ENCODE results near the gene QARS1.

Gene QARS1

DNA sequence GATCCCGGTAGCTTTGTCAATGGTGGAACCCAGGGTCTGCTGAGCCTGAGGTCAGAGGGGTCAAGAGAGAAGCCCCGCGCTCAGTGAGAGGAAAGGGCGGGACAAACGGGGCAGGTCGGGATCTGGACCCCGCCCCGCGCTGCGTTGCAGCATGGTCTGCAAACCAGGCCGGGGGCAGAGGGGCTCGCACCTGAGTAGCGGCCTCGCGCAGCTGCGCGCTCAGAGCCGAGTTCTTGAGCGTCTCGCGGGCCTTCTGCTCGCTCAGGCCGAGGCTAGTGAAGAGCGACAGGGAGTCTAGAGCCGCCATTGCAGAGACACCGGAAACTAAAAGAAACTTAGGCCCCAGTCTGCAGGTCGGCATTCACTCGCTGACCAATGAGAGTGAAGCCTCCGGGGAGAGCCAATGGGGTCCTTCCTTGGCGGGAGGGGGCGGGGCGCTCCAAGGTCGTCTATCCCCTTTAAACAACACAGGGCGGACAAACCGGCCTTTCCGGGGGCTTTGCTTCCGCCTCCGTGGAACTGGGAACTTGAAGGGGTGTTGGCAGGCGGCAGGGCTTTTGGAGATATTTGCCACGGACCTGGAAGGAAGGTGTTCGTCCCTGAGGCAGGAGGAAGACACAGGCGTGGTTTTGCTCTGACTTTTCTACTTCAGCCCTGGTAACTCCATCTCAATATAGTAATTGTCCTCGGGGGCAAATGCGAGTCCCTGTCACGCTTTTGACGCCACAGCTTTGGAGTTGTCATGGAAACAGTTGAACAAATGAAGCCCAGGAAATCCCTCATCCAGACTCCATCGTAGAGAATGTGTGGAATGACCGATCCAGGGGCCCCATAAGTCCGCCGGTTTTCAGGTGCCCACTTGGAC, at the start of gene QARS1:
Gene QARS1 (minus strand): TSS at position 331 of the 865 bp plus-strand sequence. CDS start 24 bp downstream, at position 307.
- peak within 1 kb of the TSS; percentile 70 for H3K27ac ChIP-seq (ENCODE audit: low read depth, low read length)
- peak within 1 kb of the TSS; percentile 92 to 94 for H3K9ac ChIP-seq (ENCODE audit: low read depth in 1 of 2, low read length in 2 of 2)
- no peaks in the 10 kb centered on the region for H3K27me3 ChIP-seq (ENCODE audit: control insufficient read depth in 1 of 2, insufficient read depth in 2 of 2, low read length in 2 of 2)
- H3K9me3 ChIP-seq (ENCODE audit: control insufficient read depth in 1 of 2, low read length in 2 of 2) = no peaks in the 10 kb centered on the region
- peak within 1 kb of the TSS; percentile 91 to 97 for H3K4me3 ChIP-seq (ENCODE audit: low read depth in 1 of 2, low read length in 2 of 2)
- peaks cover 38 to 48% of the 10 kb centered on the region in 2 donors for H3K36me3 ChIP-seq (ENCODE audit: control insufficient read depth in 1 of 2, insufficient read depth in 2 of 2, low read length in 2 of 2)
- H3K4me1 ChIP-seq (ENCODE audit: control insufficient read depth in 1 of 2, insufficient read depth in 2 of 2, low read length in 2 of 2) = peaks cover 23 to 31% of the 10 kb centered on the region in 2 donors

DNA sequence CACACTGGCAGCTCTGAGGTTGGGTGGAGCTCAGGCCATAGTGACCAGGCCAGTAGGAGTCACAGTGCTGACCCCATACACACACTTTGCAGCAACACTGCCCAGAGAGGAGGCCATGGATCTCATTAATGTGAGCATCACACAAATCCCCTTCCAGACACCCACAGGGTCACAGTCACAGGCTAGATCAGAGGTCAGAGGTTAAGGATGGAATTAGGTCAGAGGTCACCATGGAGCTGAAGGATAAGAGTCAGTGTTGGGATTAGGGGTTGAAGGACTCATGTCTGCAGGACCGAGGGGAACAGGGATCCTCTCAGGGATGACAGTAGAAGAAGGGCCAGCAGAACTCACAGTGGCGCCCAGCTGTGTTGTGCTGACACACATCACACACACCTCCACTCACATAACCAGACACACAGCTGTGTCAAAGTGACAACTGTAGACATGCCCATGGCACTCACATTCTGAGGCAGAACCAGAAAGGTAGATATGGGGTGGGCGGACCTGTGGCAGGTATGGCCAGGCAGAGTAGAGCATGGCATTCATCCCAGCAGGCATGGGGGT, 48.9 kb upstream of the QARS1 start:
- H3K27me3 ChIP-seq (ENCODE audit: control insufficient read depth in 1 of 2, insufficient read depth in 2 of 2, low read length in 2 of 2) = no peaks in the 10 kb centered on the region
- H3K9ac ChIP-seq (ENCODE audit: low read depth in 1 of 2, low read length in 2 of 2) = no peak overlapping the region
- no peak overlapping the region for H3K27ac ChIP-seq (ENCODE audit: low read depth, low read length)
- H3K4me1 ChIP-seq (ENCODE audit: control insufficient read depth in 1 of 2, insufficient read depth in 2 of 2, low read length in 2 of 2) = no peaks in the 10 kb centered on the region
- no peak overlapping the region for H3K4me3 ChIP-seq (ENCODE audit: low read depth in 1 of 2, low read length in 2 of 2)
- H3K9me3 ChIP-seq (ENCODE audit: control insufficient read depth in 1 of 2, low read length in 2 of 2) = no peaks in the 10 kb centered on the region
- no peaks in the 10 kb centered on the region for H3K36me3 ChIP-seq (ENCODE audit: control insufficient read depth in 1 of 2, insufficient read depth in 2 of 2, low read length in 2 of 2)

DNA sequence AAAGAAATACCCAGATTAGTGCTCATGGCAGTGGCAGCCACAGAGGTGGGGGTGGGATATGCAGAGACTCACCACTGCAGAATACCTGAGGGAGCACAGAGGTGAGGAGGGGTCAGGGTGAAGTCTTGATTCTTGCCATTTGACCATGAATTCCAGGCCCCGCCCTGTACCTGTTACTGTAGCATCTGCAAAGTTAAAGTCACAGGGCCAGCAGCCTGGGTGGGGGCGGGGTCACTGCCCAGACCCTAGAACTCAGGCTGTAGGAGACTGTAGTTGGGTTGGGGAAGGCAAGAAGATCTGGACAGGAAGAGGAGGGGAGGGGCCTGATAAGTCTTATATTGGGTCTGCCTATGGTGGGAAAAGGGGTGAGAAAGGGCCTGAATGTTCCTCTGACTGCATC, 47.1 kb upstream of the QARS1 start:
- Histone ChIP-seq H3K9me3 (ENCODE audit: control insufficient read depth in 1 of 2, low read length in 2 of 2) (no peaks in the 10 kb centered on the region), H3K9ac (ENCODE audit: low read depth in 1 of 2, low read length in 2 of 2) (no peak overlapping the region), H3K4me3 (ENCODE audit: low read depth in 1 of 2, low read length in 2 of 2) (no peak overlapping the region), H3K27ac (ENCODE audit: low read depth, low read length) (no peak overlapping the region), H3K36me3 (ENCODE audit: control insufficient read depth in 1 of 2, insufficient read depth in 2 of 2, low read length in 2 of 2) (no peaks in the 10 kb centered on the region), H3K4me1 (ENCODE audit: control insufficient read depth in 1 of 2, insufficient read depth in 2 of 2, low read length in 2 of 2) (no peaks in the 10 kb centered on the region), H3K27me3 (ENCODE audit: control insufficient read depth in 1 of 2, insufficient read depth in 2 of 2, low read length in 2 of 2) (no peaks in the 10 kb centered on the region)

DNA sequence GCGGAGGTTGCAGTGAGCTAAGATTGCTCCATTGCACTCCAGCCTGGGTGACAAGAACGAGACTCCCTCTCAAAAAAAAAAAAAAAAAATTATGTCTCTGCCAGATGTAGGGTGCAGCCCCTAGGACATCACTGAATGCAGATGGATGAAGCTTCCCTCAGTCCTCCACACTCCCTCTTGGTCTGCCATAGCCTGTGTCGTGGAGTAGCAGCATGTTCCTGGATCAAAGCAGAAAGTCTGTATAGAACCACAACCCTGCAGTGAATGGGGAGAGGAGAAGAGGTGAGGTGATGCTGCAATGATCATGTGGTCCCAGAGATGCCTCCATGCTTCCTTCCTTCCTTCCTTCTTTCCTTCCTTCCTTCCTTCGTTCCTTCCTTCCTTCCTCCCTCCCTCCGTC, 43.6 kb upstream of the QARS1 start:
- Histone ChIP-seq H3K27ac (ENCODE audit: low read depth, low read length) (no peak overlapping the region), H3K4me1 (ENCODE audit: control insufficient read depth in 1 of 2, insufficient read depth in 2 of 2, low read length in 2 of 2) (no peaks in the 10 kb centered on the region), H3K36me3 (ENCODE audit: control insufficient read depth in 1 of 2, insufficient read depth in 2 of 2, low read length in 2 of 2) (no peaks in the 10 kb centered on the region), H3K9ac (ENCODE audit: low read depth in 1 of 2, low read length in 2 of 2) (no peak overlapping the region), H3K27me3 (ENCODE audit: control insufficient read depth in 1 of 2, insufficient read depth in 2 of 2, low read length in 2 of 2) (no peaks in the 10 kb centered on the region), H3K9me3 (ENCODE audit: control insufficient read depth in 1 of 2, low read length in 2 of 2) (no peaks in the 10 kb centered on the region), H3K4me3 (ENCODE audit: low read depth in 1 of 2, low read length in 2 of 2) (no peak overlapping the region)

DNA sequence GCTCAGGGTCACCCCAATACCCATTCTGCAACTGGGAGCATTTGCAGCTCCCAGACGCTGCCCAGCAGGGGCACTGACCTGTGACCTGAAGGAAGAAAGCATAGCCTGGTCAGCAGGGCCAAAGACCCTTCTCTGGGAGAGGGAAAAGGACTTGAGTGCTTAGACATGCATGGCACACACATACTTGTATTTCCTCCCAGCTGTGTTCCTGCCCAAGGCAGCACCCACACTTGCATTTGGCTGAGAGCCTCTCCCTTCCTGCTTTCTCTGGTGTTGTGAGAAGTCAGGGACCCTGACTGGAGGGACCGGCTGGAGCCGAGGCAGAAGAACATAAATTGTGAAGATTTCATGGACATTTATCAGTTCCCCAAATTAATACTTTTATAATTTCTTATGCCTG, 35.5 kb upstream of the QARS1 start:
- H3K27me3 ChIP-seq (ENCODE audit: control insufficient read depth in 1 of 2, insufficient read depth in 2 of 2, low read length in 2 of 2) = peaks cover 4 to 9% of the 10 kb centered on the region in 2 donors
- H3K4me3 ChIP-seq (ENCODE audit: low read depth in 1 of 2, low read length in 2 of 2) = no peak overlapping the region
- H3K9ac ChIP-seq (ENCODE audit: low read depth in 1 of 2, low read length in 2 of 2) = no peak overlapping the region
- no peak overlapping the region for H3K27ac ChIP-seq (ENCODE audit: low read depth, low read length)
- H3K9me3 ChIP-seq (ENCODE audit: control insufficient read depth in 1 of 2, low read length in 2 of 2) = no peaks in the 10 kb centered on the region
- no peaks in the 10 kb centered on the region for H3K4me1 ChIP-seq (ENCODE audit: control insufficient read depth in 1 of 2, insufficient read depth in 2 of 2, low read length in 2 of 2)
- H3K36me3 ChIP-seq (ENCODE audit: control insufficient read depth in 1 of 2, insufficient read depth in 2 of 2, low read length in 2 of 2) = no peaks in the 10 kb centered on the region

DNA sequence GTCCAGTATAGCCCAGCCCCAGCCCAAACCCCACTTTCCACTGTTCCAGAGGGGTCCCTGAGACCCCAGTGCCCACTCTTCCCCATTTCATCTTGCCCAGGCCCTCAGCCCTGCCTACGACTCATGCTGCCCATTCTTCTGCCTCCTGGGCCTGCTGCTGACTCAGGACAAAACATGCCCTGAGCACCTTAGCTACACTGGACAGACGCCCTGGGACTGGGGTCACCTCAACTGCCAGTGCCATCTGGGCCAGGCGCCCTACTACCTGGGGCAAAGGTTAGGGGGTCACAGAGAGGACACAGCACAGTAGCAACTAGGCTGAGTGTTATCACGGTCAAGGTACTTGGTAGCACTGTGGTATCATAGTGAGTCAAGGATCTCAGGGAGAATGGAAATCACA, 30.9 kb upstream of the QARS1 start:
- peaks cover 0 to 4% of the 10 kb centered on the region in 2 donors for H3K36me3 ChIP-seq (ENCODE audit: control insufficient read depth in 1 of 2, insufficient read depth in 2 of 2, low read length in 2 of 2)
- peaks cover 4 to 9% of the 10 kb centered on the region in 2 donors for H3K27me3 ChIP-seq (ENCODE audit: control insufficient read depth in 1 of 2, insufficient read depth in 2 of 2, low read length in 2 of 2)
- no peak overlapping the region for H3K9ac ChIP-seq (ENCODE audit: low read depth in 1 of 2, low read length in 2 of 2)
- H3K4me1 ChIP-seq (ENCODE audit: control insufficient read depth in 1 of 2, insufficient read depth in 2 of 2, low read length in 2 of 2) = peaks cover 9 to 18% of the 10 kb centered on the region in 2 donors
- H3K9me3 ChIP-seq (ENCODE audit: control insufficient read depth in 1 of 2, low read length in 2 of 2) = no peaks in the 10 kb centered on the region
- H3K27ac ChIP-seq (ENCODE audit: low read depth, low read length) = no peak overlapping the region
- H3K4me3 ChIP-seq (ENCODE audit: low read depth in 1 of 2, low read length in 2 of 2) = no peak overlapping the region

DNA sequence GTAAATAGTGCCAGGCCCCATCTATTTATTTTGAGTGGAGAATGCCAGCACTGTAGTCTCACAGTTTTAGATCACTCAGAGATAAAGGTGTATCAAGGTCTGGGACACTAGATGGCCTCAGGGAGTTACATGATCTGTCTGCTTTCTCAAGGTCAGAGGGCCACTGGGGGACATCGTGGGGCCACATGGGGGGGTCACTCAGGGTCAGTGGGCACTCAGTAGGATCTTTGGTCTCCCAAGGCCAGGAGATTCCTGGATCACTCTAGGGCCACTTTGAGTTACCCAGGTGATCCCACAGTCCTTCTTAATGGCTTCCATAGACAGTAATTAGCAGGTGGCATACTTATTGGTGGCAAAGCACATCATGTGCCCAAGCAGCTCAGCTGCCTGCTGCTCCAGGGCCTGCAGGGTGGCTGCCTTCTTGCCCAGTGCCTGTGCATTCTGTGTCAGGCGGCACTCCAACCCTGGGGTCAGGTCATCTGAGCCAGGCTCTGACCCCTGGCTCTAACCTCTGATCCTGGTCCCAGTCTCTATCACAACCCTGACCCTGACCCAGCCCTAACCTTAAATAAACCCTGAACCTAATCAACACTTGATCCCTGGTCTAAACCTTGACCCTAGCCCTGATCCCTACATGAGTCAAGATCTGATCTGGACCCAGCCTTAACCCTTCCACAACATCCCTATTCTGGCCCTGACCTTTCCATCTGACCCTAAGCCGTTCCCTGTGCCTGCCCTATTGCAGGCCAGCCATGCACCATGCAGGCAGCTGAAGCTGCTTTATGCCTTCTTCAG, 30.1 kb upstream of the QARS1 start:
- Histone ChIP-seq H3K9me3 (ENCODE audit: control insufficient read depth in 1 of 2, low read length in 2 of 2) (no peaks in the 10 kb centered on the region), H3K9ac (ENCODE audit: low read depth in 1 of 2, low read length in 2 of 2) (no peak overlapping the region), H3K27ac (ENCODE audit: low read depth, low read length) (no peak overlapping the region), H3K27me3 (ENCODE audit: control insufficient read depth in 1 of 2, insufficient read depth in 2 of 2, low read length in 2 of 2) (peaks cover 4 to 7% of the 10 kb centered on the region in 2 donors), H3K4me3 (ENCODE audit: low read depth in 1 of 2, low read length in 2 of 2) (no peak overlapping the region), H3K4me1 (ENCODE audit: control insufficient read depth in 1 of 2, insufficient read depth in 2 of 2, low read length in 2 of 2) (peaks cover 9 to 18% of the 10 kb centered on the region in 2 donors), H3K36me3 (ENCODE audit: control insufficient read depth in 1 of 2, insufficient read depth in 2 of 2, low read length in 2 of 2) (peaks cover 0 to 7% of the 10 kb centered on the region in 2 donors)

DNA sequence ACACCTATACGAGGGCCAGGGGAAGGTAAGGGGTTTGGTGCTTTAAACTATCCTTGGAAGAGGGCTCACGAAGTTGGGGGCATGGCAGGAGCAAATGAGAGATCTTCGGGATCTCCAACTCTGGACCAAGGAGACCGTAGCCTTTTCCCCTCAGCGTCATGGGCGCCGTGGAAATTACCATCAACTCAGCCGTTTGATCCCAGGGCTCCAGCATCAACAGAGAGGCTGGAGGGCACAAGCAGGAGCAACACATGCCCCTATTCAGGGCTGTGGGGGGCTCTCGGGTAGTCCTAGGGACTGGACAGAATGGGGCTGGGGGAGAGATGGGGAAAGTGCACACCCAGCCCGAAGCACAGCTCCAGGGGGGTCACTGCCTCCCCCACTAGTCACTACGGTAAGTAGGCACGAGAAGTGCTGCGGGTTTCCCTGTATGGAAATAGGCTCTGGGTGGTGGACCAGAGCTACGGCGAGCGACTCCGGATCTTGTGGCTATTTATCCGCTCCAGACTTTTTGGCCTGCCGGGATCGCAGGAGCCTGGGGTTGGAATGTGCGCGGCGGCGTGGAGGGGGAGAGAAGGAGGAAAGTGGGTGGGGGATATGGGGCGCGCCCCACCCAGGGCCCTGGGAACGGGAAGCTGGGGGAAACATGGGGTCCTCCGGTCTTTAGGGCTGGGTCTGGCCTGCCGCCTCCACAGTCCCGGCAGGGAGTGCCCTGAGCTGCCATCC, 28.8 kb upstream of the QARS1 start:
- Histone ChIP-seq H3K27ac (ENCODE audit: low read depth, low read length) (peak overlapping the region; percentile 79), H3K4me1 (ENCODE audit: control insufficient read depth in 1 of 2, insufficient read depth in 2 of 2, low read length in 2 of 2) (peaks cover 9 to 18% of the 10 kb centered on the region in 2 donors), H3K4me3 (ENCODE audit: low read depth in 1 of 2, low read length in 2 of 2) (peak overlapping the region; percentile 86), H3K9me3 (ENCODE audit: control insufficient read depth in 1 of 2, low read length in 2 of 2) (no peaks in the 10 kb centered on the region), H3K9ac (ENCODE audit: low read depth in 1 of 2, low read length in 2 of 2) (peak overlapping the region; percentile 64 to 85), H3K27me3 (ENCODE audit: control insufficient read depth in 1 of 2, insufficient read depth in 2 of 2, low read length in 2 of 2) (peaks cover 4 to 5% of the 10 kb centered on the region in 2 donors), H3K36me3 (ENCODE audit: control insufficient read depth in 1 of 2, insufficient read depth in 2 of 2, low read length in 2 of 2) (peaks cover 0 to 12% of the 10 kb centered on the region in 2 donors)

DNA sequence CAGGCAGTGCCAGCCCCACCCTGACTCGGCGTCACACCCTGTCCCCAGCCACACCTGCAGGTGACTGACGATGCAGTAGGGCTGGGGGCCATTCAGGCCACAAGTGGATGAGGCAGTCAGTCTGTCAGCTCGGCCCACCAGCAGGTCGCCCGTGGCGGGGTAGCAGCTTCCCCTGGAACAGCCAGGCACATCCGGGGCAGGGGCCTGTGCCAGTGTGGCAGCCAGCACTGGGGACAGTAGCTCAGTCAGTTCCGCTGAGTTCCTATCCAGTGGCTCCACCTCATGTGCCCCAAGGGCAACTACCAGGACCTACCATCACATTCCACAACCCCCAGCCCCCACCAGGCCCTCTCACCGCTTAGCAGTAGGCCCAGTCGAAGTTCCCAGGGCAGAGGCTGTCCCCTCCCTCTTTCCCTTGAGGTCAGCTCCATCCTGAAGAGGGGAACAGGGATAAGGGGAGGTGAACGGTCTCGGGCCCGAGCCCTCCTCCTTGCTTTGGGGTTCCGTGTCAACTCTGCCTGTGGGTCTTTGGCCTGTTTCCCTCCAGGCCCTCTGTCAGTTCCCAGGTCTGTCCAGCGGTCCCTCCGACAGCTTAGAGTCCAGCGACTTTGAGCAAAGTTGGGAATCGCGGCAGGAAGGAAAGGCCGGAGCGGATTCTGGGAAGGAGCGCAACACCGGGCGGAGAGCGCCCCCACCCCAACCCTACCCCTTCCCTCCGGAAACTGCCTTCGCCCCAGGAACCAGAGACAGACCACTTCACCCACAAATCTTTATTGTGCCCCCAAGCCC, 28.1 kb upstream of the QARS1 start, which contains the start of gene LAMB2:
Gene LAMB2 (minus strand): TSS at position 614 of the 789 bp plus-strand sequence. CDS start 183 bp downstream, at position 431.
- Histone ChIP-seq H3K9me3 (ENCODE audit: control insufficient read depth in 1 of 2, low read length in 2 of 2) (no peaks in the 10 kb centered on the region), H3K36me3 (ENCODE audit: control insufficient read depth in 1 of 2, insufficient read depth in 2 of 2, low read length in 2 of 2) (peaks cover 0 to 15% of the 10 kb centered on the region in 2 donors), H3K27me3 (ENCODE audit: control insufficient read depth in 1 of 2, insufficient read depth in 2 of 2, low read length in 2 of 2) (peaks cover 0 to 3% of the 10 kb centered on the region in 2 donors), H3K27ac (ENCODE audit: low read depth, low read length) (peak within 1 kb of the TSS; percentile 79), H3K4me3 (ENCODE audit: low read depth in 1 of 2, low read length in 2 of 2) (peak within 1 kb of the TSS; percentile 86), H3K4me1 (ENCODE audit: control insufficient read depth in 1 of 2, insufficient read depth in 2 of 2, low read length in 2 of 2) (peaks cover 9 to 18% of the 10 kb centered on the region in 2 donors), H3K9ac (ENCODE audit: low read depth in 1 of 2, low read length in 2 of 2) (peak within 1 kb of the TSS; percentile 64 to 85)
